Epithelial cell of esophagus (primary cell): Measurements from ENCODE around the gene HID1.
"Not testable (repeated sequence)": the region's sequence is repeated elsewhere in the genome, so short reads cannot be mapped to it uniquely, and the experiment has no call there.

ENCODE experiments used
- DNase-seq: peaks from one replicate; pipeline ENCODE4 v3.0.0; 2010; ENCODE audit warnings: low read depth
- H3K4me3 ChIP-seq: 2 replicates; pipeline ENCODE4 v1.5.1; 2011; ENCODE audit warnings: mild to moderate bottlenecking, low read length, control low read depth
- TF ChIP-seq, protein P1 (sequence below): IDR thresholded peaks from 2 replicates; pipeline ENCODE4 v1.5.1; 2011; ENCODE audit warnings: low read depth, mild to moderate bottlenecking, low read length, control low read depth, inconsistent platforms; ENCODE audit not compliant: insufficient read depth; ENCODE audit errors: missing control alignments

Gene HID1

DNA sequence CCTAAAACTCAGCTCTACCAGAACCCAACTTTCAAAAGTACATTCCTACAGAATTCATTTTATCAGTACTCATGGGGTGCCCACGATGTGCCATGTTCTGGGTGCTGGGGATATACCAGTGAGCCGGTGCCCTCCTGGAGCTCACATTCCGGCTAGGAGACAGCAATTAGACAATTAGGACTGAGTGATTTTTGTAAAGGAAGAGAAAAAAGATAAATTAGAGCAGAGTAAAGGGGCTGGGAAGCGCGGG, 39.5 kb upstream of the HID1 start:
- peak overlapping the region; percentile 89 for H3K4me3 ChIP-seq
- TF ChIP-seq, protein P1, sequence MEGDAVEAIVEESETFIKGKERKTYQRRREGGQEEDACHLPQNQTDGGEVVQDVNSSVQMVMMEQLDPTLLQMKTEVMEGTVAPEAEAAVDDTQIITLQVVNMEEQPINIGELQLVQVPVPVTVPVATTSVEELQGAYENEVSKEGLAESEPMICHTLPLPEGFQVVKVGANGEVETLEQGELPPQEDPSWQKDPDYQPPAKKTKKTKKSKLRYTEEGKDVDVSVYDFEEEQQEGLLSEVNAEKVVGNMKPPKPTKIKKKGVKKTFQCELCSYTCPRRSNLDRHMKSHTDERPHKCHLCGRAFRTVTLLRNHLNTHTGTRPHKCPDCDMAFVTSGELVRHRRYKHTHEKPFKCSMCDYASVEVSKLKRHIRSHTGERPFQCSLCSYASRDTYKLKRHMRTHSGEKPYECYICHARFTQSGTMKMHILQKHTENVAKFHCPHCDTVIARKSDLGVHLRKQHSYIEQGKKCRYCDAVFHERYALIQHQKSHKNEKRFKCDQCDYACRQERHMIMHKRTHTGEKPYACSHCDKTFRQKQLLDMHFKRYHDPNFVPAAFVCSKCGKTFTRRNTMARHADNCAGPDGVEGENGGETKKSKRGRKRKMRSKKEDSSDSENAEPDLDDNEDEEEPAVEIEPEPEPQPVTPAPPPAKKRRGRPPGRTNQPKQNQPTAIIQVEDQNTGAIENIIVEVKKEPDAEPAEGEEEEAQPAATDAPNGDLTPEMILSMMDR: no peak
- DNase-seq: no peak

DNA sequence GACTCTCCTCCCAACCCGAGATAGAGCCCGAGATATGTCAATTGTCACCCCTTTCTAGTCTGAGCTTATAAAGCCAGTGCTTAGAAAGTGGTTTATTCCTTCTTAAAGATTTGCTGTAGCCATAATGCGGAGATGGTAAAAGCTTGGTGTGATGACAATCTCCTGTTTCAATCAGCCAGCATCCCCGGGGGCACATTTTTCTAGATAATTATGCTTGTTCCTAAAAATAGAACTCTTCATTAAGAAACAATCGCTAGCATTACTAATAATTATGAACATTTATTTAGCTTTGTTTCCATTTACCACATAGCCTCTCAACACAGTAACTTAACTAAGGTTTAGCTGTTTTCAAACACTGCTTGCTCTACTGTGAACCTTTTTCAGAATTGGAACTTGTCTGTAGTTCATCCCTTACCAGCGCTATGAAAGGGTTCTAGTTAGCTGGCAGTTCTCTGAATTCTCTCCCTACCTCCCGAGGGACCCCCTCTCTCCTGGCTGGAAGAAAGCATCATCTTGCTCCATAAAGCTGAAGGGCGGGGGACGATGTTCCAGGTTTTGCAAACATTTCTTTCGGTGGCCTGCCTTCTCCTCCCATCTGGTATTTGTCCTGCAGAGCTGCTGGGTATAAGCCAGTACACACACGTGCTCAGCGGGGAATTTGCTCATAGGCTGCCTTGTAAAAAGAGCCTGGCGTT, 39.0 kb upstream of the HID1 start:
- H3K4me3 ChIP-seq: peak overlapping the region; percentile 89
- peak; percentile 54 for DNase-seq
- TF ChIP-seq, protein P1: no peak

DNA sequence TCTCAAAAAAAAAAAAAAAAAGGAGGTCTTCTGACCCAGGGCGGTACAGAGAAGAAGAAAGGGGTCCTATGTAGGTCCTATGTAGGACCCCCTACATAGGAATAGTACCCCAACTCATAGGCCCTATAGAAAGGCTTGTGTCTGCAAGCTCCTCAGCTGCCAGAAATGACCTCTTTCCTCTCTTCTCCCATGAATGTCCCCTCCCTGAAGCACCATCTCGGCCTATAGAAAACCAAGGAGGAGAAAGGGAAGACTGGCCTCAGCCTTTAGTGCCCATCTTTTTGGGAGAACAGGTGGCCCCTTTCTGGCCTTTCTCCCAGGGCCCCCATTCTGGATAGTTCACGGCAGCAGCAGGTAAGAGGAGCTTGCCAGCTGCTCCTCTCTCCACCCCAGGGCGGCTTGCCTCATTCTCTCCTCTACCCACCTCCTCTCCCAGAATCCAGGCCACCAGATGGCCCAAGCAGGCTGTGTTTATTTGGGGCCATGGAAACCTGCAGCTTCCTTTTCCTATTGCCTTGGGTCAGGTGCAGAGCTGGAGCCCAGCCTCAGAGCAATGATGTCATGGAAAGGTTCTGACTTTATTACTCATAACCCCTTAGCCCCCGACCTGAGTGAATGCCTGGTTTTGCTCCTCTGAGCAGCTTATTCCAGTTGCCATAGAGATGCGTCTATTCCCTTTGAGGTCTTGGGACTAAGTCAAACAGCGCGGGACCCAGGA, 38.3 kb upstream of the HID1 start:
- H3K4me3 ChIP-seq: no peak overlapping the region
- DNase-seq: peak; percentile 58
- TF ChIP-seq, protein P1: no peak

DNA sequence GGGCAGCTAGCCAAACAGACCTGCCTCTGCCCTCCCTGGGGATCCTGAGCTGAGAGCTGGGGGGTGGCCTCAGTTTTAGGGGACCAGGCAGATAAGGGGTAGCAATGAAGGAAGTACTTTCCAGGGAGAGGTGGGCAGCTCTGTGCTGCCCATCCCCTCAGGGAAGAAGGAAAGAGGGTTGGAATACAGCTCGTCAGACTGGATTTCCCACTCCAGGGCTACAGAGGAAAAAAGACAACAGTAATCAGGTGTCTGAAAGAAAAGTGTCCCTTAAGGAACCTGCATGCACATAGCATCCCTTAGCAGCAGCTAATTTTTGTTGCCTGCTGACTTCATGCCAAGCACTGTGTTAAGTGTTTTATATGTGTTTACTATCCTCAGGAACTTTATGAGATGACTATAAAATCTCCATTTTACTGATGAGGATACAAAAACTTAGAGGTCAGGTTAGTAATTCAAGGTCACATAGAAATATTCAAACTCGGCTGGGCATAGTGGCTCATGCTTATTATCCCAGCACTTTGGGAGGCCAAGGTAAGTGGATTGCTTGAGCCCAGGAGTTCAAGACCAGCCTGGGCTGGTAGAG, 36.7 kb upstream of the HID1 start:
- TF ChIP-seq, protein P1: no peak
- DNase-seq: peak; percentile 22
- H3K4me3 ChIP-seq: no peak overlapping the region

DNA sequence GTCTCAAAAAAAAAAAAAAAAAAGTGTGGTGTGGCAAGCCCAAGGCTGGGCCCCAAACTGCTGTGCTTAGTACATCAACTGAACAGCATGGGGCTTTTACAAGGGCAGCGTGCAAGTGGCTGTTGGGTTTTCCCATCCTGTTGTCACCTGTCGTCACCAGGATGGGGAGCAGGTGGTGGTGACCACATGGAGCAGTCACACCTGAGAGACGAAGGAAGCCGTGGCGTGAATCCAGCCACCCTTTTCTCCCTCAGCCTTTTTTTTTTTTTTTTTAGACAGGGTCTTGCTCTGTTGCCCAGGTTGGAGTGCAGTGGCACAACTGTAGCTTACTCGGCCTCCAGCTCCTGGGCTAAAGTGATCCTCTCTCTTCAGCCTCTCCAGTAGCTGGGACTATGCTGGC, 35.8 kb upstream of the HID1 start:
- H3K4me3 ChIP-seq: no peak overlapping the region
- no peak for DNase-seq
- TF ChIP-seq, protein P1: no peak

DNA sequence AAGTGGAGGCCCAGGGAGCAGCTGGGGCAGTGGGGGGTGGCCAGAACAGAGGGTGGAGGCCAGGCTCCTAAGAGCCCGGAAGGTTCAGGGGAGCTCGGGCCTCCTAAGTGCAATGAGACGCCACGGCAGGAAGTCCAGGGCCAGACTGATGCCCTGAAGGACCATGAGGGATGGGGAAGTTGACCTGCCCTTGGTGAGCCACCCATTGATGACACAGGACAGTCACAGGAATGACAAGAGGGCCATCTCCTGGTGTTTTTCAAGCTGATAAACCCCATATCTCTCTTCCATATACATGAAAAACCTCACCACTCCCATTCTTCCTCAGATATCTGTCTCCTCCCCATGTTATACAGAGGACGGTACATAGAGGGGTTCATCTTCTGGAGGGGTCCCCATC, 34.1 kb upstream of the HID1 start:
- TF ChIP-seq, protein P1: no peak
- H3K4me3 ChIP-seq: no peak overlapping the region
- DNase-seq: no peak

DNA sequence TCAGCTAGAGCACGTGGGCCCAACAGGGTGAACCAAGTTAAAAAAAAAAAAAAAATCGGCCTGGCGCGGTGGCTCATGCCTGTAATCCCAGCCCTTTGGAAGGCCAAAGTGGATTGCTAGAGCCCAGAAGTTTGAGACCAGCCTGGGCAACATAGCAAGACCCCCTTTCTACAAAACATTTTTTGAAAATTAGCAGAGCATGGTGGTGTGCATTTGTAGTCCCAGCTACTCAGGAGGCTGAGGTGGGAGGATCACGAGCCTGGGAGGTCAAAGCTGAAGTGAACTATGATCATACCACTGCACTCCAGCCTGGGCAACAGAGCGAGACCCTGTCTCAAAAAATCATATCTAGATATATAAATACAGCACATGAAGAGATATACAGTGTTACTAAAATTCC, 33.5 kb upstream of the HID1 start:
- not testable (repeated sequence) for DNase-seq, H3K4me3 ChIP-seq
